HL-60 (cell line): Measurements from ENCODE around the gene DTYMK.

Experiments
- DNase-seq, 2 experiments: peaks; one replicate each; pipeline ENCODE4 v3.0.0-alpha.2; 2010 to 2020; ENCODE audit warnings: low read depth in 1 of 2, low spot score in 1 of 2
- H3K27ac ChIP-seq: fragments of 250-450 bp; sonication (Bioruptor Pico); replicated peaks from 2 replicates; pipeline ENCODE4 v1.5.1; 2020; ENCODE audit warnings: mild to moderate bottlenecking, moderate library complexity
- H3K27me3 ChIP-seq: fragments of 250-450 bp; sonication (Bioruptor Pico); 2 replicates; pipeline ENCODE4 v1.5.1; 2021; ENCODE audit warnings: mild to moderate bottlenecking, moderate library complexity; ENCODE audit not compliant: insufficient read depth, poor library complexity, severe bottlenecking
- H3K4me3 ChIP-seq: replicated peaks from 2 replicates; pipeline ENCODE4 v1.5.1; 2011; ENCODE audit warnings: mild to moderate bottlenecking, control low read depth, low read length; ENCODE audit not compliant: insufficient read depth
- GABPA ChIP-seq: IDR thresholded peaks from 2 replicates; pipeline ENCODE4 v1.6.1; 2012; ENCODE audit warnings: low read depth
- POLR2AphosphoS5 ChIP-seq: IDR thresholded peaks from 2 replicates; pipeline ENCODE4 v1.6.1; 2012; ENCODE audit warnings: low read depth
- REST ChIP-seq: IDR thresholded peaks from 2 replicates; pipeline ENCODE4 v1.6.1; 2012; ENCODE audit warnings: low read depth; ENCODE audit not compliant: insufficient replicate concordance
- SPI1 ChIP-seq: IDR thresholded peaks from 2 replicates; pipeline ENCODE4 v1.6.1; 2012; ENCODE audit warnings: low read depth, mild to moderate bottlenecking, borderline replicate concordance
- TF ChIP-seq, protein P1 (sequence below): IDR thresholded peaks from one replicate; pipeline ENCODE4 v1.5.1; 2011; ENCODE audit warnings: low read length, control low read depth, inconsistent platforms; ENCODE audit not compliant: insufficient read depth

Gene DTYMK

GRCh38 chr2:241680044-241680443, 6.6 kb downstream of the DTYMK start:
- Histone ChIP-seq H3K27me3 (no peaks in the 10 kb centered on the region), H3K4me3 (no peak overlapping the region), H3K27ac (no peak overlapping the region)
- no peak for DNase-seq
- no peak for TF ChIP-seq GABPA
- TF ChIP-seq, protein P1, sequence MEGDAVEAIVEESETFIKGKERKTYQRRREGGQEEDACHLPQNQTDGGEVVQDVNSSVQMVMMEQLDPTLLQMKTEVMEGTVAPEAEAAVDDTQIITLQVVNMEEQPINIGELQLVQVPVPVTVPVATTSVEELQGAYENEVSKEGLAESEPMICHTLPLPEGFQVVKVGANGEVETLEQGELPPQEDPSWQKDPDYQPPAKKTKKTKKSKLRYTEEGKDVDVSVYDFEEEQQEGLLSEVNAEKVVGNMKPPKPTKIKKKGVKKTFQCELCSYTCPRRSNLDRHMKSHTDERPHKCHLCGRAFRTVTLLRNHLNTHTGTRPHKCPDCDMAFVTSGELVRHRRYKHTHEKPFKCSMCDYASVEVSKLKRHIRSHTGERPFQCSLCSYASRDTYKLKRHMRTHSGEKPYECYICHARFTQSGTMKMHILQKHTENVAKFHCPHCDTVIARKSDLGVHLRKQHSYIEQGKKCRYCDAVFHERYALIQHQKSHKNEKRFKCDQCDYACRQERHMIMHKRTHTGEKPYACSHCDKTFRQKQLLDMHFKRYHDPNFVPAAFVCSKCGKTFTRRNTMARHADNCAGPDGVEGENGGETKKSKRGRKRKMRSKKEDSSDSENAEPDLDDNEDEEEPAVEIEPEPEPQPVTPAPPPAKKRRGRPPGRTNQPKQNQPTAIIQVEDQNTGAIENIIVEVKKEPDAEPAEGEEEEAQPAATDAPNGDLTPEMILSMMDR, result no peak
- TF ChIP-seq REST, result no peak
- no peak for TF ChIP-seq SPI1
- TF ChIP-seq POLR2AphosphoS5, result no peak

DNA sequence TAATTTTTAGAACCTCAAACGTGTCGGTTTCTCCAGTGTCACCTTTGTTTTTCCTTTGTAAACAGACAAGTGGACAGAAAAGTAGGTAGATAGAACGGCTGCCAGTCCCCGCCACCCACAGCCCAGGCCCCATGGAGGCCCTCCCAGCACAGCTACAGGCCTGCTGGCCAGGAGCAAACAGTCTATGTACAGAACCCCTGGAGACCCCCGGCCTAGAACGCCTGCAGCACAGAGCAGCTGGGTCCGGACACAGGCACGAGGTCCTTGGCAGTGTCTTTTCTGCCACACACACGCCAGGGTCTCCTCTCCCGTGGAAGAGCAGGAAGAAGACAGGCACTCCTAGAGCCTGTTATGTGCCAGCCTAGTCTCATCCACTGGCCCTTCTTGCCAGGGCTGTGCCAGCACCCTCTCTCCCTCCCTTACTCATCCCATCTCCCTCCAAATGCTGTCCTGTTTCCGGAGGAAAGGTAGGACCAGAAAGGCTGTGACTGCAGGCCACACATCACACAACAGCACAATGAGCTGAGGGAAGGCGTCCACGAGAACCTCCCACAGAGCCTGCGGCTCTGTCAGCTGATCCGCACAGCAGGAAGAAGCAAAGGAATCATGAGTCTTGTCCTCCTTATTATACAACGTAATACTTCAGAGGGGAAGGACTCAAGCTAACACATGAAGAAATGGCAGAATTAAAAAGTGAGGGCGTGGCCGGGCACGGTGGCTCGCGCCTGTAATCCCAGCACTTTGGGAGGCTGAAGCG, 7.7 kb downstream of the DTYMK start:
- DNase-seq, result no peak
- no peak for TF ChIP-seq SPI1
- peak; percentile 31; the same call in 1 of the 2 replicates for TF ChIP-seq POLR2AphosphoS5
- Histone ChIP-seq H3K4me3 (no peak overlapping the region), H3K27me3 (no peaks in the 10 kb centered on the region), H3K27ac (no peak overlapping the region)

DNA sequence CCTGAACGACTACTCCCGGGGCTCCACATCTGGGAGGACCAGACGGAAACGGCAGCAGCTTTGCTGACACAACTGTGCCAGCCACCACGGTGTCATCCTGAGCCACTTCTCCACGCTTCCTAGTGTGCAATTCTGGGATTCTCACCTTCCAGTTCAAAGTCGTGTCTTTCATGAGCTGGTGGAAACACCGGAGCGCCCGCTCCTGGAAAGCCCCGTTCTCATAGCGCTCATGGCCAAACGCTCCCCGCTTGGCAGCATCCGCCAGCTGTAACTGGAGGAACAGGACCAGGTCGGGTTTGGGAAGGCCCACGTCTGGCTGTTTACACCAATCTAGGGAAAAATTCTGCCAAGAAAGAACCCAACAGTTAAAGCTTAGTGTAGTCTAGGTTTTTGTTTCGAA, 8.3 kb downstream of the DTYMK start:
- Histone ChIP-seq H3K27ac (no peak overlapping the region), H3K27me3 (no peaks in the 10 kb centered on the region), H3K4me3 (no peak overlapping the region)
- DNase-seq, result no peak
- TF ChIP-seq POLR2AphosphoS5 (no peak), GABPA (no peak), REST (no peak), SPI1 (no peak)
- TF ChIP-seq, protein P1, result no peak

DNA sequence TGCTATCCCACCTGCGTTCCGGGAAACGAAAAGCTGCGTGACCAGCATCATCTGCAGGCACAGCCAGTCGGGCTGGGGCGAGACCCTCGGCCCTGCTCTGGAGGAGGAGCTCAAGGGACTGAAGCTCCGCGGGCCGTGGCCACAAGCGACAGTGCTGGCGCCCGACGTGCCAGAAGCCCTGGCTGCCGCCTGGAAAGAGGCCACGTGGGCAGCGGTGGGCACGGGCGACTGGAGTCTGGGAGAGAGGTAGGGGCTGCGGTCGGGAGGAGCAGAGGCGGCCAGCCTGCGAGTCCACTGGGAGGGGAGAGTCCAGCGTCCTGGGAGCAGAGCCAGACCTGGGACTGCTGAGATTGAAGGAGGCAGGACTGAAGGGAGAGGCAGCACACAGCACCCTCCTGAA, 9.2 kb downstream of the DTYMK start:
- Histone ChIP-seq H3K27me3 (no peaks in the 10 kb centered on the region), H3K27ac (no peak overlapping the region), H3K4me3 (no peak overlapping the region)
- no peak for DNase-seq
- TF ChIP-seq REST (no peak), POLR2AphosphoS5 (no peak), SPI1 (no peak), GABPA (no peak)
- TF ChIP-seq, protein P1, result no peak
